Endothelial cell of umbilical vein (primary cell): Measurements from ENCODE around the gene COLEC11.

Experiments used
- EZH2 ChIP-seq: IDR thresholded peaks from 2 replicates; pipeline ENCODE4 v1.6.1; 2012; ENCODE audit warnings: borderline replicate concordance, low read depth, mild to moderate bottlenecking, moderate library complexity, low read length, inconsistent platforms; ENCODE audit not compliant: severe bottlenecking
- POLR2A ChIP-seq: IDR thresholded peaks from 2 replicates; pipeline ENCODE4 v1.6.1; 2012; ENCODE audit warnings: low read depth, mild to moderate bottlenecking, control low read depth, low read length
- TF ChIP-seq, protein P1 (sequence below): IDR thresholded peaks from 2 replicates; pipeline ENCODE4 v1.6.1; 2011; ENCODE audit not compliant: insufficient read depth, insufficient read length

DNA sequence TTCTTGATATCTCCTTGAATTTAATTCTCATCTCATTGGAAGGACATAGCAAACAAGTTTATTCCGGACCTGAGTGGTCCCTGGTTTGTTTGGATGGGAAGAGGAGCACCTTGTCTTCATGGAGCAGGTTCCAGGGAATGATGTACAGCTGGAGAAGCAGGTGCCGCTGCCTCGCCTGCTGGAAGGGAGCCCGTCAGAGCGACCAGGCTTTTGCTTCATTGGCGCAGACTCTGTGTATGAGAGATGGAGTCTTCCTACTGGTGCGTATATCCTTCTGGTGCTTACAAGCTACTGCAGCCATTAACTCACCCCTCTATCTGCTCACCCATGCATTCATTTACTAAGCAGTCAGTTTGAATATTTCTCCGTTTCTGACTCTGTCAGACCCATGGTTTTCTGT lies 51.5 kb downstream of the COLEC11 start:
- TF ChIP-seq EZH2 (no peak), POLR2A (no peak)
- TF ChIP-seq, protein P1, sequence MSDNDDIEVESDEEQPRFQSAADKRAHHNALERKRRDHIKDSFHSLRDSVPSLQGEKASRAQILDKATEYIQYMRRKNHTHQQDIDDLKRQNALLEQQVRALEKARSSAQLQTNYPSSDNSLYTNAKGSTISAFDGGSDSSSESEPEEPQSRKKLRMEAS: no peak
